Mucosa of rectum (tissue), 2 donors: ENCODE results near the gene LIMA1.
A peak's percentile ranks its signal among the peaks of the same experiment; 100 is the strongest.
"Not testable (repeated sequence)": the region's sequence is repeated elsewhere in the genome, so short reads cannot be mapped to it uniquely, and the experiment has no call there.

Experiments
- H3K27ac ChIP-seq, 2 donors: one replicate each; pipeline ENCODE4 v1.7.0; 2013; ENCODE audit warnings: inconsistent platforms in 2 of 2, low read depth in 2 of 2, low read length in 2 of 2
- H3K27me3 ChIP-seq, 2 donors: one replicate each; pipeline ENCODE4 v1.7.0; 2013; ENCODE audit warnings: low read length in 2 of 2; ENCODE audit not compliant: control insufficient read depth in 2 of 2, insufficient read depth in 2 of 2
- H3K36me3 ChIP-seq, 2 donors: one replicate each; pipeline ENCODE4 v1.7.0; 2013; ENCODE audit warnings: low read length in 2 of 2; ENCODE audit not compliant: control insufficient read depth in 2 of 2, insufficient read depth in 2 of 2
- H3K4me1 ChIP-seq, 2 donors: one replicate each; pipeline ENCODE4 v1.7.0; 2013; ENCODE audit warnings: low read length in 2 of 2, mild to moderate bottlenecking in 1 of 2; ENCODE audit not compliant: control insufficient read depth in 2 of 2, insufficient read depth in 2 of 2
- H3K4me3 ChIP-seq, 2 donors: one replicate each; pipeline ENCODE4 v1.7.0; 2013; ENCODE audit warnings: low read length in 2 of 2
- H3K9ac ChIP-seq, 2 donors: one replicate each; pipeline ENCODE4 v1.7.0; 2013; ENCODE audit warnings: low read length in 2 of 2, low read depth in 1 of 2, mild to moderate bottlenecking in 1 of 2
- H3K9me3 ChIP-seq, 2 donors: one replicate each; pipeline ENCODE4 v1.7.0; 2013; ENCODE audit warnings: low read length in 2 of 2; ENCODE audit not compliant: control insufficient read depth in 2 of 2
- donor health status: healthy.
- donor health status: Normal muscosa, but diverticular disease.

LIMA1 gene

DNA sequence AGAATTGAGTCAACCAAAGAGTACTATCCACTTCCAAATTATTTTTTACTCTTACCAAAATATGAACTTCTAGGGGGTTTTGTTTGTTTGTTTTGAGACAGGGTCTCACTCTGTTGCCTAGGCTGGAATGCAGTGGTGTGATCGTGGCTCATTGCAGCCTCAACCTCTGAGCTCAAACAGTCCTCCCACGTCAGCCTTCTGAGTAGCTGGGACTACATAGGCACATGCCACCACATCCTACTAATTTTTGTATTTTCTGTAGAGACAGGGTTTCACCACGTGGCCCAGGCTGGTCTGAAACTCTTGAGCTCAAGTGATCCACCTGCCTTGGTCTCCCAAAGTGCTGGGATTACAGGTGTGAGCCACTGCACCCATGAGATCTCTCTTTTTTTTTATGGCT lies 7.4 kb upstream of the LIMA1 start:
- not testable (repeated sequence) for H3K27ac ChIP-seq, H3K36me3 ChIP-seq

GRCh38 chr12:50287271-50287670 lies 4.0 kb upstream of the LIMA1 start:
- H3K4me1 ChIP-seq = peaks cover 0 to 6% of the 10 kb centered on the region in 2 donors
- H3K27me3 ChIP-seq = no peaks in the 10 kb centered on the region
- H3K9ac ChIP-seq = no peak overlapping the region
- no peaks in the 10 kb centered on the region for H3K9me3 ChIP-seq
- H3K27ac ChIP-seq = no peak overlapping the region
- no peak overlapping the region for H3K4me3 ChIP-seq
- no peaks in the 10 kb centered on the region for H3K36me3 ChIP-seq

More for the DNA sequence above, 7.4 kb upstream of the LIMA1 start:
- H3K4me3 ChIP-seq, H3K4me1 ChIP-seq, H3K27me3 ChIP-seq, H3K9me3 ChIP-seq, H3K9ac ChIP-seq: not testable (repeated sequence)

DNA sequence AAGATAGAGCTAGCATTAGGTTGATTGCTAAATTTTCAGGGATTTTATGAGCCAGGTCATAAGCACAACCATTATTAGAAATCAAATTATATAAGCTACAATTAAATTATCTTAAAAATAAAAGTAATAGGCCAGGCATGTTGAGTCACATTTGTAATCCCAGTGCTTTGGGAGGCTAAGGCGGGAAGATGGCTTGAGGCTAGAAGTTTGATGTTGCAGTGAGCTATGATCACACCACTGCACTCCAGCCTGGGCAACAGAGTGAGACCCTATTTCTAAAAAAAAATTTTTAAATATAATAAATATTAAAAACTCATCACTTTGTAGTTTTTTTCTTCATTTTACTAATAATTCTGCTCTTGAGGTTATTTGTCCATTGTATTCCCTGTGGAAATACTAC lies 1.9 kb upstream of the LIMA1 start:
- no peak overlapping the region for H3K27ac ChIP-seq
- no peak overlapping the region for H3K4me3 ChIP-seq
- H3K4me1 ChIP-seq = peaks cover 0 to 8% of the 10 kb centered on the region in 2 donors
- no peaks in the 10 kb centered on the region for H3K9me3 ChIP-seq
- no peaks in the 10 kb centered on the region for H3K27me3 ChIP-seq
- no peaks in the 10 kb centered on the region for H3K36me3 ChIP-seq
- no peak overlapping the region for H3K9ac ChIP-seq

- H3K27ac ChIP-seq = peak overlapping the region; percentile 88 to 90
- H3K4me1 ChIP-seq = peaks cover 3 to 8% of the 10 kb centered on the region in 2 donors
- H3K9me3 ChIP-seq = no peaks in the 10 kb centered on the region
- H3K27me3 ChIP-seq = no peaks in the 10 kb centered on the region
- peak overlapping the region; percentile 83 to 96 for H3K4me3 ChIP-seq
- peaks cover 0 to 2% of the 10 kb centered on the region in 2 donors for H3K36me3 ChIP-seq
- peak overlapping the region; percentile 92 to 96 for H3K9ac ChIP-seq
These were observed 545 bp downstream of the LIMA1 start for GRCh38 chr12:50282721-50283228.

DNA sequence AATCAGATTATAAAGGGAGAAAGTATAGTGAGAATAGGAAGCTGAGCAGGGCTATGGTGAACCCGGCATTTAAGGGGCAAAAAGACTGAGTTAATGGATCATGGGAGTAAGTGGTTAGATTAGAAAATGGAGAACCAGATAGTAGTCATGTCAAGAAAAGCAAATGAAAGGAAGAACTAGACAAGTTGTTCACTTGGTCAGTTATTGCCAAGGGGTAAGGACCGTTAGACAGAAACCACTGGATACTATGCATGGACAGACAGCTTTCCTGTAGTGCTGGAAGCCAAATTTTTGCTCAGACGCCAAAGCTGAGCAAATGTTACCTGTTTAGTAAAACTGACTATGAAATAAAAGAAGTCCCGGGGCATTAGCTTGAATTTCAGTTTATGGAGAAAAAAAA lies 3.8 kb downstream of the LIMA1 start:
- Histone ChIP-seq H3K4me1 (peaks cover 17 to 28% of the 10 kb centered on the region in 2 donors), H3K27ac (no peak overlapping the region), H3K9me3 (no peaks in the 10 kb centered on the region), H3K4me3 (no peak overlapping the region), H3K9ac (no peak overlapping the region), H3K27me3 (no peaks in the 10 kb centered on the region), H3K36me3 (peaks cover 2 to 4% of the 10 kb centered on the region in 2 donors)

GRCh38 chr12:50276912-50277671 lies 6.2 kb downstream of the LIMA1 start:
- Histone ChIP-seq H3K36me3 (peaks cover 2 to 4% of the 10 kb centered on the region in 2 donors), H3K9me3 (no peaks in the 10 kb centered on the region), H3K27ac (peak overlapping the region; percentile 67 to 79), H3K4me1 (peaks cover 16 to 40% of the 10 kb centered on the region in 2 donors), H3K4me3 (peak overlapping the region; percentile 8 to 30), H3K9ac (peak overlapping the region in 1 of 2 donors; percentile 26), H3K27me3 (no peaks in the 10 kb centered on the region)

DNA sequence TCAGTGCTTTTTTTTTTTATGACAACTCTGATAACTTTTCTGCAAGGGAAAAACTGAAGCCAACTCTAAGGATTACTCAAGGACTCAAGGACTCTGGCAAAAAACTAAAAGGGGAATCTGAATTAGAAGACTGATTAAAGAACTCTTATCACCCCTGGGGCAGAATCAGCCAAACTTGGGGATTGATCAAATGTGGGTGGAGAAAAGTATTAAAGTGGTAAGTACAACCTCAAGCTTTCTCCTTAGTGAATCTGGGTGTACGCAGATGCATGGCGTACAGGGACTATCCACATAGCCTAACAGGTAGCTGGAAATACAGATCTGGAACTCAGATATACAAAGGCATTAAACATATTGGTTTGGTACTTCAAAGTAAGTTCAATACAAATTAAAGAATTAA lies 7.3 kb downstream of the LIMA1 start:
- Histone ChIP-seq H3K4me3 (peak overlapping the region; percentile 13 to 15), H3K27me3 (no peaks in the 10 kb centered on the region), H3K9ac (peak overlapping the region; percentile 38 to 50), H3K36me3 (peaks cover 2 to 4% of the 10 kb centered on the region in 2 donors), H3K9me3 (no peaks in the 10 kb centered on the region), H3K4me1 (peaks cover 22 to 51% of the 10 kb centered on the region in 2 donors), H3K27ac (peak overlapping the region; percentile 88 to 91)

GRCh38 chr12:50275556-50275955 lies 7.8 kb downstream of the LIMA1 start:
- Histone ChIP-seq H3K4me1 (peaks cover 23 to 52% of the 10 kb centered on the region in 2 donors), H3K9ac (peak overlapping the region in 1 of 2 donors; percentile 50), H3K9me3 (no peaks in the 10 kb centered on the region), H3K36me3 (peaks cover 2 to 4% of the 10 kb centered on the region in 2 donors), H3K27me3 (no peaks in the 10 kb centered on the region), H3K4me3 (peak overlapping the region; percentile 13 to 15), H3K27ac (peak overlapping the region; percentile 88 to 91)

- not testable (repeated sequence) for H3K4me3 ChIP-seq, H3K27me3 ChIP-seq, H3K36me3 ChIP-seq, H3K9me3 ChIP-seq
- Histone ChIP-seq H3K9ac (peak overlapping the region in 1 of 2 donors; percentile 39), H3K27ac (peak overlapping the region; percentile 80 to 91), H3K4me1 (peaks cover 21 to 52% of the 10 kb centered on the region in 2 donors)
These were observed 8.2 kb downstream of the LIMA1 start for GRCh38 chr12:50275127-50275526.

DNA sequence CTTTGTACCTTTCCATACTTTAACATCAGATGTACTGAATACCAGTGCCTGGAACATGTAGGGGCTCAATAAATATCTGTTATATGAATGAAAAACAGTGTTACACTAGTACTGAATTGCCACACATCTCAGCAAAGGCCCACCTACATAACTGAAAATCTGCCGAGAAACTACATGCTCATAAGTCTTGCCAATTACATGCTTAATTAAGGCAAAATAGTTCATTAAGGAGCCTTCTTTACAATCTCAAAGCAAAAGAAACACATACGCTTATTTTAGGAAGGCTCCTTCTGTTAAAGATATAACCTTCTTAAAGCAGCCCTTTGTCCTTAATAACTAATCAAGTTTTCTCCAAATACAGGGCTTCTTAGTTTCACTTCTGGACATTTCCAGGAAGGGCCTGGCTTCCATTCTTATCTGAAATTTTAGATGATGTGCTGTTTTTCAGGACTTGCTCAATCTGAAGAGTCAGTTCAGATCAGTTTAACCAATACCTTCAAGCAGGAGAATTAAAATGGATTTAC lies 11.5 kb downstream of the LIMA1 start:
- Histone ChIP-seq H3K27ac (peak overlapping the region; percentile 35 to 61), H3K36me3 (peaks cover 0 to 4% of the 10 kb centered on the region in 2 donors), H3K9ac (peak overlapping the region in 1 of 2 donors; percentile 13), H3K9me3 (no peaks in the 10 kb centered on the region), H3K27me3 (no peaks in the 10 kb centered on the region), H3K4me1 (peaks cover 18 to 39% of the 10 kb centered on the region in 2 donors), H3K4me3 (peak overlapping the region; percentile 30 to 37)
